OCI-LY3 (cell line): ENCODE results near the gene SLAMF7.

Experiments
- EZH2phosphoT487 ChIP-seq: fragments of 200-600 bp; shearing (Covaris generic); IDR thresholded peaks from 2 replicates; pipeline ENCODE4 v1.6.1; 2018; ENCODE audit warnings: antibody characterized with exemption, mixed run types, low read depth
- TF ChIP-seq, protein P1 (sequence below): fragments of 200-600, 300-600 bp; sonication (generic); IDR thresholded peaks from 2 replicates; pipeline ENCODE4 v1.5.1; 2014; ENCODE audit warnings: antibody characterized with exemption, low read length, low read depth

- TF ChIP-seq, protein P1, sequence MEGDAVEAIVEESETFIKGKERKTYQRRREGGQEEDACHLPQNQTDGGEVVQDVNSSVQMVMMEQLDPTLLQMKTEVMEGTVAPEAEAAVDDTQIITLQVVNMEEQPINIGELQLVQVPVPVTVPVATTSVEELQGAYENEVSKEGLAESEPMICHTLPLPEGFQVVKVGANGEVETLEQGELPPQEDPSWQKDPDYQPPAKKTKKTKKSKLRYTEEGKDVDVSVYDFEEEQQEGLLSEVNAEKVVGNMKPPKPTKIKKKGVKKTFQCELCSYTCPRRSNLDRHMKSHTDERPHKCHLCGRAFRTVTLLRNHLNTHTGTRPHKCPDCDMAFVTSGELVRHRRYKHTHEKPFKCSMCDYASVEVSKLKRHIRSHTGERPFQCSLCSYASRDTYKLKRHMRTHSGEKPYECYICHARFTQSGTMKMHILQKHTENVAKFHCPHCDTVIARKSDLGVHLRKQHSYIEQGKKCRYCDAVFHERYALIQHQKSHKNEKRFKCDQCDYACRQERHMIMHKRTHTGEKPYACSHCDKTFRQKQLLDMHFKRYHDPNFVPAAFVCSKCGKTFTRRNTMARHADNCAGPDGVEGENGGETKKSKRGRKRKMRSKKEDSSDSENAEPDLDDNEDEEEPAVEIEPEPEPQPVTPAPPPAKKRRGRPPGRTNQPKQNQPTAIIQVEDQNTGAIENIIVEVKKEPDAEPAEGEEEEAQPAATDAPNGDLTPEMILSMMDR, result no peak
- TF ChIP-seq EZH2phosphoT487, result no peak
These were observed 58.2 kb downstream of the SLAMF7 start for GRCh38 chr1:160797271-160797709.
